Pulmonary artery endothelial cell (primary cell): ENCODE results near the gene GABPA. TPM values are rescaled to one million over a fixed set of nuclear protein-coding genes. Genes with fewer than 3 reads are reported as not detected.
A peak's percentile ranks its signal among the peaks of the same experiment; 100 is the strongest.
"Not testable (repeated sequence)": the region's sequence is repeated elsewhere in the genome, so short reads cannot be mapped to it uniquely, and the experiment has no call there.

ENCODE experiments used
- DNase-seq: peaks from one replicate; pipeline ENCODE4 v3.0.0-alpha.2; 2011; ENCODE audit warnings: low read depth, low spot score
- total RNA-seq: library from RNA; depleted of rRNA; stranded (reverse); fragments of >200 nt; gene quantifications from 2 replicates; pipeline ENCODE4 v1.2.3, GENCODE V29; 2014

GABPA gene
- total RNA-seq, 1 donor from 2014 or later = 25.5 TPM

GRCh38 chr21:25737421-25737820, 2.6 kb downstream of the GABPA start:
- no peak for DNase-seq

DNA sequence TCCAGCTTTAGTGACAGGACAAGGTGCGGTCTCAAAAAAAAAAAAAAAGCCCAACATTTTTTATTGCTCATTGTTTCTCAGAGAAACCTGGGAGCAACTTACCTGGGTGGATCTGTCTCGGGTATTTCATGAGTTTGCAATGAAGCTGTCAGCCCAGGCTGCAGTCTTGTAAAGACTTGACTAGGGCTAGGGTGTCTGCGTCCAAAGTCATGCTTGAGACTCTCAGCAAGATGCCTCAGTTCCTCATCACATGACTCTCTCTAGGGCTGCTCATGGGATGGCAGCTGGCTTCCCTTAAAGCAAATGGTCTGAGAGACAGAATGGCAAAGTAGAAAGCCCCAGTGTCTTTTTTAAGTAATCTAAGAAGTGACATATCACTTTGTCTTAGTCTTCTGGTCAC, 8.1 kb downstream of the GABPA start:
- no peak for DNase-seq

GRCh38 chr21:25744854-25745253, 10.1 kb downstream of the GABPA start:
- no peak for DNase-seq

DNA sequence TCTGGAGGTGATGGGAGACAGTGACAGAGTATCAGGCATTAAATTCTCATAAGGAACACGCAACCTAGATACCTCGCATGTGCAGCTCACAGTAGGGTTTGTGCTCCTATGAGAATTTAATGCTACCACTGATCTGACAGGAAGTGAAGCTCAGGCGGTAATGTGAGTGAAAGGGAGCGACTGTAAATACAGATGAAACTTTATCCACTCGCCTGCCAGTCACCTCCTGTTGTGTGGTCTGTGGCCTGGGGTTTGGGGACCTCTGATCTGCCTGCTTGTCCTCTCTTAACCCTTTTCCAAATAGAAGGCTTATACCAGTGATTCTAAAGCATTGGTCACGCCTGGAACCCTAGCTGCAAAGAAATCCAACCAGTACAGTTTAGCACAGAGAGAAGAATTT, 15.3 kb downstream of the GABPA start:
- DNase-seq = no peak

DNA sequence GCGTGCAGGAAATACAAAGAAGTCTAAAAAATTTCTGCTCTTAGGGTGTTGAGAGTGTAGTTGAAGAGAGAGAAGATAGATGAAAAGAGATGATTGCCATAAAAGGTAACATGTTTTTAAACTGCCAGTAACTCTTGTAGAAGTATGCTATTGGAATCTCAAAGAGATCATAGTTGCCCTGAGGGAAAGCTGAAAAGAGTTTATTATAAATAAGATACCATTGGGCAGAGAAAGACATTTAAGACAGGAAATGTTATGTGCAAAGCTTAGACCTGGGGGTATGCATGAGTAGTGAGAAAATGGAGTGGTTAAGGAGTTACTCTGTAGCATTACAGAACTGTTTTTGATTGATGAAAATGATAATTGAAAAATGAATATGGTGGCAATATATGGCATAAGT, 17.6 kb downstream of the GABPA start:
- DNase-seq = no peak

GRCh38 chr21:25756190-25756932, 21.6 kb downstream of the GABPA start:
- DNase-seq = no peak

DNA sequence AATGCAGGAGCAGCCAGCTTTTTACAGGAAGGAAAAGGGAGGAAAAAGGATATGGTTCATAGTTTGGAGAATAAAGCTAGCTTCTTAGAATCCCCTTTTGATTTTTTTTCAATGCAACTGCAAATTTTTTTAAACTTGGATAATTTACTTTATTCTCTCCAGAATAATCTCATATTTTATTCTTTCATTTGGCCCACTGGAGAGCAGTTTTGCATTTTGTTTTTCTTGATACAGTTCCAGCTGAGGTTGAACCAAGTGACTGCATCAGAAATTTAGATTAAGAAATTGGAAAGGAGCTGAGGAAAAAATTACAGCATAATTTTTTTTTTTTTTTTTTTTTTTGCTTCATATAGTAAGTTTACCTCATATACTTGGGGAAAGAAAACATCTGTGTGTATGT, 22.8 kb downstream of the GABPA start:
- no peak for DNase-seq

- DNase-seq = no peak
Observed at GRCh38 chr21:25759573-25759972, 24.8 kb downstream of the GABPA start.

DNA sequence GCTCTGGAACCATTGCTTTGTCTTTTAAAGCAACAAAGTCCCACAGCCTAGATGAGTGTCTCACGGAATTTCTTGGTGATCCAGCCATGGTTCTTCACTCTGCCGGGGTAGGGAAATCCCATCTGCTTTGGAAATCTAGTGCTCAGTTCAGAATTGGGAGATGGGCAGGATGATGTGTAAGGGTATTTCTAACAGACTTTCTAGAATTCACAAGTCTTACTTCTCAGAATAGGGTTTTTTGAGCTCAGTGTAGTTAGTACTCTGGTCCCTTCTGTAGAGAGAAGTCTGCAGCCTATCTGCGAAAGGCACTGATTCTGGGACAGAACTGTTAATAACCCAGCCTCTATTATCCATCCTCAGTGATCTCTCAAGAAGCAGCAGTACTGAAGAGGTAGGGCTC, 25.3 kb downstream of the GABPA start:
- DNase-seq = no peak

DNA sequence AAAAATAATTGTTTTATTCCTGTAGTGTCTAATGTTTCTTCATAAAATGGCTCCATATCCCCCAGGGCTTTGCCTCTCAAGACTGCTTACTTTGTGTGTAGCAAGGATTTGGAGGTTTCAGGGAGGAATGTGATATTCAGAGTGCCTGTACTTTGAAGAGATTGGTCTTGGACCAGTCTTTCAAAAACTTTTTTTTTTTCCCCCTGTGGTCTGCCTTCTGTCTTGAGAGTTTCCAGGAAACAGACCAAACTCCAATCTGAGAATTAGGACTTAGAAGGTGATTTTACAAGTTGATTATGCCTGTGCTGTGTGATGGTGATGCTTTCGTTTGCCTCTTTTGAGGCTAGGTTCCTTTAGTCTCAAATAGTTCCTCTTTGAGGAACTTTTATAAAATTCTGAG, 25.9 kb downstream of the GABPA start:
- DNase-seq = no peak

- DNase-seq = no peak
Observed at GRCh38 chr21:25764065-25764464, 29.3 kb downstream of the GABPA start.

GRCh38 chr21:25767921-25768320, 33.1 kb downstream of the GABPA start:
- DNase-seq = no peak

GRCh38 chr21:25772686-25773085, 37.9 kb downstream of the GABPA start:
- no peak for DNase-seq

DNA sequence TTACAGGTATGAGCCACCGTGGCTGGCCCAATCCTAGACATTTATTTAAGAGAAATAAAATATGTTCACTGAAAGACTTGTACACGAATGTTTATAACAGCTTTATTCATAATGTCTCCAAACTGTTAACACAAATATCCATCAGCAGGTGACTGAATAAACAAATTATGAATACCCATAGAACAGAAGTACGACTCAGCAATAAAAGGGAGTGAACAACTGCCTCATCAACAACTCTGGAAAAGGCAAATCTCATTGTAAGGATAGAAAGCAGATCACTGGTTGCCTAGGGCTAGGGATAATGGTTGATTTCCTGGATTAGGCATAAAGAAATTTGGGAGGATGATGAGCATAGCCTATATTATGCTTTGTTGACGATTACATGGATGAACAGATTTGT, 41.7 kb downstream of the GABPA start:
- DNase-seq = no peak

DNA sequence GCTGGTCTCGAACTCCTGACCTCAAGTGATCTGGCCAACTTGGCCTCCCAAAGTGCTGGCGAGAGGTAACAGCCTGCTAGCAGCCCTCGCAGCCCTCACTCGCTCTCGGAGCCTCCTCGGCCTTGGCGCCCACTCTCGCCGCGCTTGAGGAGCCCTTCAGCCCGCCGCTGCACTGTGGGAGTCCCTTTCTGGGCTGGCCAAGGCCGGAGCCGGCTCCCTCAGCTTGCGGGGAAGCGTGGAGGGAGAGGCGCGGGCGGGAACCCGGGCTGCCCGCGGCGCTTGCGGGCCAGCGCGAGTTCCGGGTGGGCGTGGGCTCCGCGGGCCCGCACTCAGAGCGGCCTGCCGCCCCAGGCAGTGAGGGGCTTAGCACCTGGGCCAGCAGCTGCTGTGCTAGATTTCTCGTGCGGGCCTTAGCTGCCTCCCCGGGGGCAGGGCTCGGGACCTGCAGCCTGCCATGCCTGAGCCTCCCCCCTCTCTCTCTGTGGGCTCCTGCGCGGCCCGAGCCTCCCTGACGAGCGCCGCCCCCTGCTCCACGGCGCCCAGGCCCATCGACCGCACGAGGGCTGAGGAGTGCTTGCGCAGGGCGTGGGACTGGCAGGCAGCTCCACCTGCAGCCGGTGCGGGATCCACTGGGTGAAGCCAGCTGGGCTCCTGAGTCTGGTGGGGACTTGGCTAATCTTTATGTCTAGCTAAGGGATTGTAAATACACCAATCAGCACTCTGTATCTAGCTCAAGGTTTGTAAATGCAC, 43.5 kb downstream of the GABPA start:
- not testable (repeated sequence) for DNase-seq

- DNase-seq = no peak
Observed at GRCh38 chr21:25788677-25789076, 53.9 kb downstream of the GABPA start.

DNA sequence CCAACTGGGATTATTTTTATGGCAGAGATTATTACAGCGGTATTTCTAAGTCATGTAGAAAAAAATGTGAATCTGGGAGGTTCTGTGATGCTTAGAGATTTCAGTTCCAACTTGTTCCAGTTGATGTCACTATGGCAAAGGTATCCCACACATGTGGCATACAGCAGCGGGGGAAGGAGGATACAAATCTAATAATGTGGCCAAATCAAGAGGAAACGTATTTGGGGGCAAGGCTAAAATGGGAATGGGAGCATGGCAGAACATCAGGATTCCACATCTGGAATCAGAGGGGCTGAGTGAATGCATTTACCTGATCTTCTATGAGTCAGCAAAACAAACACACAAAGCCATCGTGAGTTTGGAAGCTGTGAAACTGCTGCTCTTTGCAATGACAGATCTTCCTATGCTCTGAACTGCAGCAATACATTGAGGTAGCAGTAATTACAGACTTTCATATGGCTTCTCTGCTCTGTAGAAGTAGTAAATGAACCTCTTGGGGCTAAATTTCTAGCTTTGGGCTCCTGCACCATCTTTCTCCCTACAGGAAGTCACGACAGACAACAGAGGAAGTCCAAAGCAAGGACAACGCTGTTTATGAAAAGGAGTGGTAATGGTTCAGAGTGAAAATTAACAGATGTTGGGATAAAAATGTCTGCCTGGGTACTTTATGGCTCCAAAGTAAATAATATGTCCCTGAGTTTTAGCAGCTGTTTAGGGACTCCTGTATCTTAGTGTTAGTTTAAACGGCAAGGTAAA, 55.5 kb downstream of the GABPA start:
- DNase-seq = no peak

DNA sequence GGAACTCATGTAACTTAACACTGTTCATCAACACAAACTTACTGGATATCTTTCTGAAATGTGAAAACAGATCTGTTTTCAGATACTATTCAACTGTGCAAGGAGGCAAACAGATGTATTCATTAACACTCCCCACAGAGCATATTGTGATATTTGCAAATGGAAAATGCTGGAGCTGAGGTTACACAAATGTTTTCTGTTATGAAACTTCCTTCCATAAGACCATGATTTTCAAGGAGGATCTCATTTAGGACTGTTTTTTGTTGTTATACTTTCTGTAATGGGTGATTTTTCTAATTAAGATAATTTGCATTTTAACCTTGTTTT, 56.1 kb downstream of the GABPA start:
- DNase-seq = no peak

- DNase-seq = no peak
Observed at GRCh38 chr21:25791319-25791718, 56.5 kb downstream of the GABPA start.

DNA sequence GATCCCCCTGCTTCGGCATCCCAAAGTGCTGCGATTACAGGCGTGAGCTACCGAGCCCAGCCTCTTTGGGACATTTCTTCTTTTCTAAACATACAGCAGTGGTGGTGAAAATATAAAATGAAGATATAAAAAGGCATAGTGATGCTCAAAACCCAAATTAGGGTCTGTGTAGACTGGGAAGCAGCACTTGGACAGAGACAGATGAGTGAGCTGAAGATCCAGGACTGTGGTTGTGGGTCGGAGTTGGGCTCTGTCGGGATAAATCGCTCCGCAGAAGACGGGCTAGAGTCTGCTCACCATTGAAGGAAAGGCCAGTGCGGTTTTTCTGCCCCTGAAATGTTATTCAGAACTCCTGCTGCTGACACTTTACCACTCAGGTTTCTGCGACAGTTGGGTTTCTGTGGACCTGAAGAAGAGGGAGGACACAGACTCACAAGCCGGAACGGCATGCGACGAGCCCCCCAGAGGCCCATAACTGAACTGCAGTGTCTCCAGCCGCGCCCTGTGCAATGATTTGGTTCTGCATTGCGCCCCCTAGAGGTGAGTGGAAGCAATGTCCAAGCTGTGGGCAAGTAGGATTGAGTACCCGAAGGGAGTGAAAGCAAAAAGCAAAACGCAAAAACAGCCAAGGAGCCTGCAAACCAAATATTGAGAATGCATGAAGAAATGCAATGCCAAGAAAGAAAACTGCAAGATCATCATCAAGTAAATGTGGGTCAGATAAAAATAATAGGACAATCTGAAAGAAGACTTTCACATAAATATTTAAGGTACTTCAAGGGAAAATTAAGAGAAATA, 66.6 kb downstream of the GABPA start:
- DNase-seq = peak; percentile 57

GRCh38 chr21:25806060-25806459, 71.3 kb downstream of the GABPA start:
- DNase-seq = no peak

- DNase-seq = no peak
Observed at GRCh38 chr21:25807191-25807590, 72.4 kb downstream of the GABPA start.
